ENCODE data around the gene SHISAL2A.

DNA sequence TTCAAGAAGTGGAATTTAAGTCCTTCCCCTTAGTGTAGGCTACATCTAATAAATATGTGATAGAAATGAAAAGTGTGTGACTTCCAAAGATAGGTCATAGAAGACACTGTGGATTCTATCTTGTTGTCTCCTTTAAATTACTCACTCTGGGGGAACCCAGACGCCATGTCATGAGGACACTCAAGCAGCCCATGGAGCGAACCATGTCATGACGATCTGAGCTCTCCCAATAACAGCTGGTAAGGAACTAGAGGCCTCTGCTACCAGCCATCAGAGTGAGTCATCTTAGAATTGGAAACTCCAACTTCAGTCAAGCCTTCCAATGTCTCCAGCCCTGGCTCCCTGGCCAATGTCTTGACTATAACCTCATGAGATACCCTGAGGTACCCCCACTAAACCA is 58.9 kb downstream of the SHISAL2A start:
- TF ChIP-seq CTCF (IDR thresholded peaks at IDR 0.05): no peak
- TF ChIP-seq POLR2AphosphoS5 (IDR thresholded peaks at IDR 0.05): no peak
